H9 (cell line): ENCODE data around the gene WASF3. TPM values are rescaled to one million over a fixed set of nuclear protein-coding genes. Genes with fewer than 3 reads are reported as not detected.

Experiments used
- DNase-seq: peaks from one replicate; pipeline ENCODE4 v3.0.0-alpha.2; 2017
- H2AFZ ChIP-seq: one replicate; pipeline ENCODE4 v1.6.1; 2013; ENCODE audit warnings: mild to moderate bottlenecking, low read length, control low read depth, moderate library complexity
- H2AK5ac ChIP-seq: 2 replicates; pipeline ENCODE4 v1.6.1; 2013; ENCODE audit warnings: low read length, control low read depth, mixed read lengths; ENCODE audit not compliant: insufficient read length
- H2BK120ac ChIP-seq: one replicate; pipeline ENCODE4 v1.6.1; 2013; ENCODE audit warnings: low read depth, mild to moderate bottlenecking, low read length, control low read depth, inconsistent platforms; ENCODE audit not compliant: poor library complexity, severe bottlenecking
- H2BK12ac ChIP-seq: 2 replicates; pipeline ENCODE4 v1.6.1; 2013; ENCODE audit warnings: low read length, control low read depth, mixed read lengths, low read depth; ENCODE audit not compliant: insufficient read length
- H2BK15ac ChIP-seq: 2 replicates; pipeline ENCODE4 v1.6.1; 2013; ENCODE audit warnings: low read depth, low read length, control low read depth
- H2BK20ac ChIP-seq: one replicate; pipeline ENCODE4 v1.6.1; 2013; ENCODE audit warnings: low read depth, mild to moderate bottlenecking, low read length, control low read depth, inconsistent platforms; ENCODE audit not compliant: poor library complexity, severe bottlenecking
- H2BK5ac ChIP-seq: 2 replicates; pipeline ENCODE4 v1.6.1; 2013; ENCODE audit warnings: low read length, control low read depth, mixed read lengths; ENCODE audit not compliant: insufficient read length
- H3K14ac ChIP-seq: 2 replicates; pipeline ENCODE4 v1.6.1; 2013; ENCODE audit warnings: low read length, control low read depth; ENCODE audit not compliant: insufficient read depth
- H3K18ac ChIP-seq: 2 replicates; pipeline ENCODE4 v1.6.1; 2013; ENCODE audit warnings: low read depth, mild to moderate bottlenecking, mixed read lengths, low read length, control low read depth; ENCODE audit not compliant: insufficient read length
- H3K23ac ChIP-seq: 2 replicates; pipeline ENCODE4 v1.6.1; 2013; ENCODE audit warnings: low read length, control low read depth, mixed read lengths, low read depth; ENCODE audit not compliant: insufficient read length
- H3K23me2 ChIP-seq: 2 replicates; pipeline ENCODE4 v1.6.1; 2013; ENCODE audit warnings: low read depth, mild to moderate bottlenecking, mixed read lengths, low read length, control low read depth; ENCODE audit not compliant: insufficient read length, poor library complexity, severe bottlenecking
- H3K27ac ChIP-seq: 2 replicates; pipeline ENCODE4 v1.5.1; 2013; ENCODE audit warnings: low read length, control low read depth, mixed read lengths, low read depth; ENCODE audit not compliant: insufficient read length
- H3K27me3 ChIP-seq: 2 replicates; pipeline ENCODE4 v1.6.1; 2013; ENCODE audit warnings: low read length, control low read depth, inconsistent platforms; ENCODE audit not compliant: insufficient read depth
- H3K4ac ChIP-seq: 2 replicates; pipeline ENCODE4 v1.6.1; 2013; ENCODE audit warnings: low read depth, mild to moderate bottlenecking, control low read depth, inconsistent platforms, low read length, moderate library complexity
- H3K4me1 ChIP-seq: 2 replicates; pipeline ENCODE4 v1.6.1; 2013; ENCODE audit warnings: low read length, control low read depth, inconsistent platforms; ENCODE audit not compliant: insufficient read depth
- H3K4me2 ChIP-seq: 2 replicates; pipeline ENCODE4 v1.6.1; 2013; ENCODE audit warnings: low read length, control low read depth, mixed read lengths; ENCODE audit not compliant: insufficient read length, insufficient read depth
- H3K56ac ChIP-seq: 2 replicates; pipeline ENCODE4 v1.6.1; 2013; ENCODE audit warnings: low read depth, mild to moderate bottlenecking, mixed read lengths, low read length, control low read depth; ENCODE audit not compliant: insufficient read length
- H3K79me1 ChIP-seq: 2 replicates; pipeline ENCODE4 v1.6.1; 2013; ENCODE audit warnings: low read depth, mild to moderate bottlenecking, moderate library complexity, low read length, control low read depth, inconsistent platforms; ENCODE audit not compliant: insufficient read depth, poor library complexity, severe bottlenecking
- H3K79me2 ChIP-seq: 2 replicates; pipeline ENCODE4 v1.6.1; 2013; ENCODE audit warnings: low read length, control low read depth, inconsistent platforms; ENCODE audit not compliant: insufficient read depth
- H3K9ac ChIP-seq: 2 replicates; pipeline ENCODE4 v1.6.1; 2013; ENCODE audit warnings: low read length, control low read depth, mixed read lengths; ENCODE audit not compliant: insufficient read length; ENCODE audit errors: extremely low read depth
- H3K9me3 ChIP-seq: one replicate; pipeline ENCODE4 v1.6.1; 2013; ENCODE audit warnings: low read depth, low read length, inconsistent platforms; ENCODE audit not compliant: control insufficient read depth
- H3T11ph ChIP-seq: one replicate; pipeline ENCODE4 v1.6.1; 2013; ENCODE audit warnings: mild to moderate bottlenecking, low read length, control low read depth, inconsistent platforms
- H4K20me1 ChIP-seq: one replicate; pipeline ENCODE4 v1.6.1; 2013; ENCODE audit not compliant: control insufficient read depth, insufficient read length, insufficient read depth
- H4K5ac ChIP-seq: 2 replicates; pipeline ENCODE4 v1.6.1; 2013; ENCODE audit warnings: low read depth, mild to moderate bottlenecking, mixed read lengths, low read length, control low read depth; ENCODE audit not compliant: insufficient read length
- H4K8ac ChIP-seq: replicated peaks from 2 replicates; pipeline ENCODE4 v1.6.1; 2013; ENCODE audit warnings: low read length, control low read depth, mixed read lengths, low read depth; ENCODE audit not compliant: insufficient read length
- H4K91ac ChIP-seq: 2 replicates; pipeline ENCODE4 v1.6.1; 2013; ENCODE audit warnings: low read depth, mild to moderate bottlenecking, moderate library complexity, mixed read lengths, low read length, control low read depth; ENCODE audit not compliant: insufficient read length
- H3K27ac Mint-ChIP-seq, 3 experiments: 2 replicates in 2 of 3; 3 replicates in 1 of 3; pipeline ENCODE4 v1.8.0; 2020 to 2021; ENCODE audit warnings: mixed read lengths in 3 of 3, mild to moderate bottlenecking in 1 of 3, moderate library complexity in 1 of 3
- H3K27me3 Mint-ChIP-seq: 2 replicates; pipeline ENCODE4 v1.8.0; 2021; ENCODE audit warnings: low read depth, mild to moderate bottlenecking, moderate library complexity, mixed read lengths
- H3K36me3 Mint-ChIP-seq, 3 experiments: 2 replicates in 2 of 3; 3 replicates in 1 of 3; pipeline ENCODE4 v1.8.0; 2020 to 2021; ENCODE audit warnings: low read depth in 3 of 3, mixed read lengths in 3 of 3; ENCODE audit not compliant: insufficient read depth in 1 of 3
- H3K4me1 Mint-ChIP-seq, 2 experiments: 2 replicates each; pipeline ENCODE4 v1.8.0; 2020; ENCODE audit warnings: mixed read lengths in 2 of 2
- H3K4me3 Mint-ChIP-seq, 2 experiments: 2 replicates in 1 of 2; 3 replicates in 1 of 2; pipeline ENCODE4 v1.8.0; 2020 to 2021; ENCODE audit warnings: mild to moderate bottlenecking in 2 of 2, mixed read lengths in 2 of 2, moderate library complexity in 1 of 2
- H3K9me3 Mint-ChIP-seq, 2 experiments: 2 replicates in 1 of 2; 3 replicates in 1 of 2; pipeline ENCODE4 v1.8.0; 2020; ENCODE audit warnings: mild to moderate bottlenecking in 2 of 2, mixed read lengths in 2 of 2, moderate library complexity in 1 of 2
- CTCF ChIP-seq: fragments of 200-600 bp; sonication (generic); conservative IDR thresholded peaks from 3 replicates; pipeline ENCODE4 v1.8.0; 2021; ENCODE audit warnings: antibody characterized with exemption, mild to moderate bottlenecking
- WGBS: extraction: QIAGEN DNeasy Blood & Tissue Kit; methylation state at CpG from one replicate; pipeline ENCODE4 v1.1.7; 2013; ENCODE audit warnings: missing lambda C conversion rate, low lambda C conversion rate, mixed read lengths; ENCODE audit not compliant: insufficient read length; ENCODE audit errors: extremely low coverage; 5-methylcytosine and 5-hydroxymethylcytosine counted together
- total RNA-seq: library from RNA; stranded (reverse); gene quantifications from 2 replicates; pipeline ENCODE4 v1.2.1, GENCODE V29; 2021

Gene WASF3
- total RNA-seq, 1 experiment from 2014 or later: 22.2 TPM

GRCh38 chr13:26735677-26736076, 178.2 kb downstream of the WASF3 start:
- H2BK15ac ChIP-seq: no peak overlapping the region
- no CpG with 5 or more reads among the region's 9 CpGs for WGBS
- H4K5ac ChIP-seq: no peak overlapping the region
- no peak overlapping the region for H3K27ac ChIP-seq
- H3K4me1 Mint-ChIP-seq: no peaks in the 10 kb centered on the region
- H3K9me3 ChIP-seq: no peaks in the 10 kb centered on the region
- H3K79me1 ChIP-seq: no peaks in the 10 kb centered on the region
- H4K91ac ChIP-seq: no peak overlapping the region
- no peak overlapping the region for H4K8ac ChIP-seq
- no peak overlapping the region for H3T11ph ChIP-seq
- peaks cover 9 to 21% (median 21%) of the 10 kb centered on the region in 3 experiments; a peak in 6 of 7 replicates for H3K36me3 Mint-ChIP-seq
- H3K4me2 ChIP-seq: no peak overlapping the region
- H2BK12ac ChIP-seq: no peak overlapping the region
- no peak overlapping the region for H2BK20ac ChIP-seq
- no peak overlapping the region for H2AFZ ChIP-seq
- H3K79me2 ChIP-seq: no peaks in the 10 kb centered on the region
- no peaks in the 10 kb centered on the region for H3K23me2 ChIP-seq
- no peak for TF ChIP-seq CTCF
- no peak overlapping the region for H3K9ac ChIP-seq
- H3K14ac ChIP-seq: no peak overlapping the region; the same call in 1 of the 2 replicates
- no peak overlapping the region for H2BK5ac ChIP-seq
- no peak overlapping the region for H2BK120ac ChIP-seq
- no peak overlapping the region for H2AK5ac ChIP-seq
- no peak overlapping the region for H3K18ac ChIP-seq
- H3K27me3 Mint-ChIP-seq: peaks cover 13% of the 10 kb centered on the region
- H3K56ac ChIP-seq: no peak overlapping the region
- no peaks in the 10 kb centered on the region for H4K20me1 ChIP-seq
- H3K4me1 ChIP-seq: no peaks in the 10 kb centered on the region
- no peak overlapping the region for H3K4me3 Mint-ChIP-seq
- DNase-seq: no peak
- no peak overlapping the region for H3K27ac Mint-ChIP-seq
- H3K9me3 Mint-ChIP-seq: peaks cover 23 to 30% of the 10 kb centered on the region in 2 experiments
- no peak overlapping the region for H3K23ac ChIP-seq
- no peak overlapping the region for H3K4ac ChIP-seq
- H3K27me3 ChIP-seq: no peaks in the 10 kb centered on the region

Other genes starting within 250 kb of the WASF3 start
- not detected in 2 replicates for gene GPR12, start 203.1 kb downstream of the WASF3 start, total RNA-seq